HEK293T (cell line): ENCODE results near the gene XRN1.
A peak's percentile ranks its signal among the peaks of the same experiment; 100 is the strongest.

Source experiments
- CTCF ChIA-PET: fragments of 350-600 bp; formaldehyde crosslinking; extraction: SDS; loops from one replicate; lab custom pipeline; 2021; ENCODE audit warnings: antibody characterized with exemption, inconsistent platforms; lab: Yijun Ruan, JAX
- POLR2A ChIA-PET: fragments of 350-600 bp; formaldehyde crosslinking; extraction: SDS; loops from one replicate; lab custom pipeline; 2020; ENCODE audit warnings: antibody characterized with exemption, inconsistent platforms; lab: Yijun Ruan, JAX
- DNase-seq: peaks from one replicate; pipeline ENCODE4 v3.0.0; 2012; ENCODE audit warnings: mixed read lengths; ENCODE audit errors: extremely low spot score
- ARNT ChIP-seq: fragments of 450-650 bp; IDR thresholded peaks from 2 replicates; pipeline ENCODE4 v1.6.1; 2017; ENCODE audit warnings: mild to moderate bottlenecking
- BHLHE40 ChIP-seq: fragments of 450-650 bp; IDR thresholded peaks from 2 replicates; pipeline ENCODE4 v1.6.1; 2016; ENCODE audit warnings: mild to moderate bottlenecking, moderate library complexity, borderline replicate concordance
- CTBP1 ChIP-seq: fragments of 450-650 bp; IDR thresholded peaks from 2 replicates; pipeline ENCODE4 v1.6.1; 2016; ENCODE audit warnings: borderline replicate concordance
- ELF4 ChIP-seq: fragments of 450-650 bp; IDR thresholded peaks from 2 replicates; pipeline ENCODE4 v1.6.1; 2017; ENCODE audit warnings: antibody characterized with exemption
- FOXA1 ChIP-seq: fragments of 450-650 bp; IDR thresholded peaks from 2 replicates; pipeline ENCODE4 v1.6.1; 2016; ENCODE audit warnings: mild to moderate bottlenecking
- FOXK2 ChIP-seq: fragments of 450-650 bp; IDR thresholded peaks from 2 replicates; pipeline ENCODE4 v1.6.1; 2016; ENCODE audit warnings: mild to moderate bottlenecking
- FOXM1 ChIP-seq: fragments of 450-650 bp; IDR thresholded peaks from 2 replicates; pipeline ENCODE4 v1.6.1; 2017; ENCODE audit warnings: mild to moderate bottlenecking, borderline replicate concordance
- HDGF ChIP-seq: fragments of 450-650 bp; IDR thresholded peaks from 2 replicates; pipeline ENCODE4 v1.6.1; 2017; ENCODE audit warnings: antibody characterized with exemption, borderline replicate concordance
- L3MBTL2 ChIP-seq: fragments of 450-650 bp; conservative IDR thresholded peaks from 2 replicates; pipeline ENCODE4 v1.6.1; 2016; ENCODE audit warnings: mild to moderate bottlenecking
- LEF1 ChIP-seq: fragments of 450-650 bp; IDR thresholded peaks from 2 replicates; pipeline ENCODE4 v1.6.1; 2017; ENCODE audit warnings: mild to moderate bottlenecking, borderline replicate concordance
- NFRKB ChIP-seq: fragments of 450-650 bp; IDR thresholded peaks from 2 replicates; pipeline ENCODE4 v1.6.1; 2016; ENCODE audit warnings: mild to moderate bottlenecking, moderate library complexity
- SP1 ChIP-seq: fragments of 450-650 bp; IDR thresholded peaks from 2 replicates; pipeline ENCODE4 v1.6.1; 2017
- SUZ12 ChIP-seq: fragments of 450-650 bp; IDR thresholded peaks from 2 replicates; pipeline ENCODE4 v1.6.1; 2016; ENCODE audit warnings: mild to moderate bottlenecking
- TARDBP ChIP-seq: fragments of 450-650 bp; IDR thresholded peaks from 2 replicates; pipeline ENCODE4 v1.6.1; 2016
- ZNF384 ChIP-seq: fragments of 450-650 bp; IDR thresholded peaks from 2 replicates; pipeline ENCODE4 v1.6.1; 2016
- TF ChIP-seq, protein P1 (sequence below): fragments of 450-650 bp; IDR thresholded peaks from 2 replicates; pipeline ENCODE4 v1.6.1; 2016

XRN1 gene

DNA sequence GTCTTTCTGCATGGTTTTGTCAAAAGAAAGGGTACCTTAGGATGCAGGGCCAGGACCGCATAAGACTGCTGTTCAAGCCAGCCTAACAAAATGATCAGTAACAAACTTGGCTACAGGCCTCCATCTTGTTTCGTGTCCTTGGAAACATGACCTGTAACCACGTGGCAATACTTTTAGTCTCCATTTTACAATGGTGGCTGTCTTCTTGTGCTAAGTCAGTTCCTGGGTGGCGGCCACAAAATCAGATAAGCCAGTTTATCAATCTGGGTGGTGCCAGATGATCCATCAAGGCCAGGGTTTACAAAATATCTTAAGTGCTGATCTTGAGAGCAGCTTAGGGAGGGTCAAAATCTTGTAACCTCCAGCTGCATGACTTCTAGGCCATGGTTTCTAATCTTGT is 165.3 kb downstream of the XRN1 start:
- ChIA-PET POLR2A (no interaction called here), CTCF (interaction anchor here (0.6 kb wide), 1 partner anchor 15 kb away, joined by 3 read pairs; no protein-coding TSS in a partner anchor)
- TF ChIP-seq L3MBTL2 (no peak), BHLHE40 (no peak), ZNF384 (no peak), LEF1 (no peak), CTBP1 (no peak), FOXA1 (no peak), ELF4 (no peak), FOXM1 (no peak), SP1 (no peak), TARDBP (no peak), SUZ12 (no peak)
- no peak for DNase-seq

DNA sequence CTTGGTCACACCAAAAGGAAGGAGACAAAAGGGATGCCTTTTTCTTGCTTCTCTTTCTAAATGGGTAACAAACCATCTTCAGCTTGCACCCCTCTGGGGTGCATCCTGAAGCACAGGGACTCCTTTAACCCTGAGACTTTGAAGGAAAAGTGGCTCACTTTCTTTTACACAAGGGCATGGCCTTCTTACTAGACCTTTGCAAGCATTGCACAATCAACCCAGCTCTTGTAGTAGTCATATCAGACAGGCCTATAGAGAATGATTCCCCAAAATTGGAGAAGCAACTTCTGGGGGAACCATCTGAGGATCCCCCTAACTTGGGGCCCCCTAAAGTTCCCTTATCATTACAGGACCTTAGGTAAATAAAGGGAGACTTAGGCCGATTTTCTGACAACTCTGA is 166.4 kb downstream of the XRN1 start:
- no peak for DNase-seq
- POLR2A ChIA-PET: no interaction called here
- CTCF ChIA-PET: no interaction called here
- no peak for TF ChIP-seq ZNF384
- TF ChIP-seq SUZ12: no peak
- no peak for TF ChIP-seq TARDBP
- no peak for TF ChIP-seq ELF4
- TF ChIP-seq, protein P1, sequence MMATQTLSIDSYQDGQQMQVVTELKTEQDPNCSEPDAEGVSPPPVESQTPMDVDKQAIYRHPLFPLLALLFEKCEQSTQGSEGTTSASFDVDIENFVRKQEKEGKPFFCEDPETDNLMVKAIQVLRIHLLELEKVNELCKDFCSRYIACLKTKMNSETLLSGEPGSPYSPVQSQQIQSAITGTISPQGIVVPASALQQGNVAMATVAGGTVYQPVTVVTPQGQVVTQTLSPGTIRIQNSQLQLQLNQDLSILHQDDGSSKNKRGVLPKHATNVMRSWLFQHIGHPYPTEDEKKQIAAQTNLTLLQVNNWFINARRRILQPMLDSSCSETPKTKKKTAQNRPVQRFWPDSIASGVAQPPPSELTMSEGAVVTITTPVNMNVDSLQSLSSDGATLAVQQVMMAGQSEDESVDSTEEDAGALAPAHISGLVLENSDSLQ: no peak
- no peak for TF ChIP-seq LEF1

DNA sequence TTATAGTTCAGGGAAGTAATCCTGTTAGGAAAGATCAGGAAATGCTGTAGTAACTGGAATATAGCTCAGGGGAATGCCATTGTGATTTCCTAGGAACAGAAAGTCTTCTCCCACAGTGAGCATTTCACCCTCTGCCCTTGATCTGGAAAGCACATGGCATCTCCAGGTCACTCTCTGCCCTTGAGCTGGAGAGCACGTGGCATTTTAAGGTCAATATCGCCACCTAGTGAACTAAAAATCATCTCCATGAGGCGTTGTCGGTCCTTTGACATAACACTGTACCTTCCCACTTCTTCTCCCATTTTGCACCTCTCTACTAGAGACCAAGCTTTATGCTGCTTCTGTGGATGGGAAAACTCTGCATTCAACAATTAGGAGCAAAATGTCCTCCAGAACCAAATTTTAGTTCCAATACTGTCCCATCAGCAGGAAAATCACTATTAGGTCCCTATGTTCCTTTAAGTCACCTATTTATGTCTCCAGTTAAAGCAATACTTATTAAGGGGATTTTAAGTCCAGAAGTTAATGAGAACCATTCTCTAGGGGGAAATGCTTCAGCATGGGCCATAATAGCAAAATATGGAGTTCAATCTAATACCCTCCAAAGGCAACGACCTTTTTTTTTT is 167.8 kb downstream of the XRN1 start:
- CTCF ChIA-PET: interaction anchor here (0.6 to 1.6 kb wide), 7 partner anchors 62 to 1004 kb away, joined by 3 to 6 read pairs (median 4); no protein-coding TSS in a partner anchor
- DNase-seq: peak; percentile 79
- TF ChIP-seq L3MBTL2 (peak; percentile 85), LEF1 (no peak)
- POLR2A ChIA-PET: no interaction called here

DNA sequence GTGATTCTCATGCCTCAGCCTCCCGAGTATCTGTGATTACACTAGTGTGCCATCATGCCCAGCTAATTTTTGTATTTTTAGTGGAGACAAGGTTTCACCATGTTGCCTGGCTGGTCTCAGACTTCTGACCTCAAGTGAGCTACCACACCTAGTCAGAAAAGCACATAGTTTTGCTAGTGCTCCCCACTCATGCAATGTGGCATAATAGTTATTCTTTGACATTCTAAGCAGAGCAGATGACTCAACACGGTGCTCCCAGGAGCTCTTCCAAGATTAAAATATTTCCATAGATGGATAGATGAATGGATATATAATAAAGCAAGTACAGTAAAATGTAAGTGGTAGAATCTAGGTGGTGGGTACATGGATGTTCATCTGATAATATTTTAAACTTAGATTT is 169.4 kb downstream of the XRN1 start:
- no peak for DNase-seq
- ChIA-PET POLR2A (no interaction called here), CTCF (interaction anchor here (1.1 kb wide), 1 partner anchor 158 kb away, joined by 3 read pairs; no protein-coding TSS in a partner anchor)
- TF ChIP-seq FOXK2 (no peak), ARNT (no peak), ZNF384 (no peak), L3MBTL2 (no peak), TARDBP (no peak), NFRKB (no peak), FOXA1 (no peak), FOXM1 (no peak), CTBP1 (no peak), LEF1 (no peak), HDGF (no peak), SUZ12 (no peak), ELF4 (no peak)
- TF ChIP-seq, protein P1: no peak

DNA sequence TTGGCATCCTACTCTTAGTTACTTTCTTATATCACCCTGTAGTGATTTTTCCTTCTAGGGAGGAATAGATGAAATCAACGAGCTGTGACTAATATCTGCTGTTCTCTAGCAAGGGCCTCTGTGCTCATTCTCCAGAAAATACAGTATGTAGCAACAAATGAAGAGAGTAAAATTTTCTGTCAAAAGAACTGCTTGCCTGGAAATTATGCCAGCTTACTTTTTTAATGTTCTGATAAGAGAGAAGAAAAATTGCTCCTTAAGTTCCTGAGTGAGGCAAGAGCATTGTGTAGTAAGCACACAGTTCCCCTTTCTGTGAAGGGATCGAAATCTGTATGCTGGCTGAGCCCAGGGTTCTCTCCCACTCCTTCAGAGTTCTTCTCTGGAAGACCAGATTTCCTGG is 171.1 kb downstream of the XRN1 start:
- no peak for TF ChIP-seq CTBP1
- TF ChIP-seq ARNT: no peak
- no peak for TF ChIP-seq BHLHE40
- no peak for TF ChIP-seq FOXK2
- ChIA-PET POLR2A (no interaction called here), CTCF (no interaction called here)
- no peak for DNase-seq

DNA sequence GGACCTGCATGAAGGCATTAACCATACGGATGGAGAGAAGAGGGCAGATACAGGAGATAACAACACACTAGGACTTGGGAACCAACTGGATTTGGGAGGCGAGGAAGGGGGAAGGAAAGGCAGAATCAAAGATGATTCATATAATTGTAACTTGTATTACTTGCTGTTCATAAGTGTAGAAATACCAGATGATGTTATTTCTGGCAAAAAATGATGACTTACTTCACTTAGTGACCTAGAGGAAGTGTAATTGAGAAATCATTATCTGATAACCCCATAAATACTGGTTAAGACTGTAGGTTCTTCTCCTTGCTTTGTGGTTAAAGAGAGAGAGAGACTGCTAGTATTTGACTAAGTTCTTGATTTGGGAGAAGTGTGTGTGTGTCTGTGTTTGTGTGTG is 172.0 kb downstream of the XRN1 start:
- POLR2A ChIA-PET: no interaction called here

More for the DNA sequence above, 172.0 kb downstream of the XRN1 start:
- no peak for DNase-seq
- TF ChIP-seq, protein P1: no peak
- TF ChIP-seq FOXA1 (no peak), CTBP1 (no peak), SUZ12 (no peak), SP1 (no peak), L3MBTL2 (no peak), FOXM1 (no peak), ZNF384 (no peak)
- CTCF ChIA-PET: no interaction called here
